HG03280 (cell line): ENCODE results near the gene CASP5.
"Not testable (repeated sequence)": the region's sequence is repeated elsewhere in the genome, so short reads cannot be mapped to it uniquely, and the experiment has no call there.

Source experiments
- ATAC-seq: cut with Tn5 transposase; IDR thresholded peaks from one replicate; pipeline ENCODE4 v1.9.1; 2021; ENCODE audit warnings: mild to moderate bottlenecking, moderate library complexity; ENCODE audit not compliant: unreplicated experiment

Gene CASP5

DNA sequence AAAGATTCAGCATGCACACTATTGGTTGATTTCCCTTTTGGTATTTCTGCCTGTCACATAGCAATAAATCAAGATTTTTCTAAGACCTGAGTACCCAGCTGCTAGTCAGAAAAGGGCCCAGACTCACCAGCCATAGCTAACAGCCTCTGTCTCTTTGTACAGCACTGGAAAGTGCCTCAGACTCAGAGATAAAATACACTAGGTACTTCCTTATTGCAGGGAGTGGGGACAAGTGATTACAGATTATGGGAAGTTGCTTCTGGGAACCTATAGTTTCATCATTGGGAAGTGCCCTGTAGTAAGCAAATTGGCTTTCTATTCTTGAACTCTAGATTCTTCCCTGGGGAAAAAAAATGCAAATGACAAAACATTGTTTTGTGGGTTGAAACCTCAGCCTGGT, at the start of gene CASP5:
Gene CASP5 (minus strand): TSS at position 166 of the 400 bp plus-strand sequence. CDS start 32 bp downstream, at position 134.
- no peak for ATAC-seq

DNA sequence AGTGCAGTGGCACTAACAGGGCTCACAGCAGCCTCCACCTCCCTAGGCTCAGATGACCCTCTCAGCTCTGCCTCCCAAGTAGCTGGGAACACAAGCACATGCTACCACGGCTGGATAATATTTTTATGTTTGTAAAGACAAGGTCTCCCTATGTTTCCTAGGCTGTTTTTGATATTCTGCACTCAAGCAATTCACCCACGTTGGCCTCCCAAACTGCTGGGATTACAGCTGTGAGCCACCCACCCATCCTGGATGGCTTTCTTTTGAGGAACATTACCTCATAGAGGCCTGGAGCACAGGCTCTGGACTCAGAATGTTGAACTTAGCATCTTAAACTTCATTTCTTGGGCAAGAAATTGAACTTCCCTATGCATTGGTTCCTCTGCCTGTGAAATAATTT, 49.1 kb upstream of the CASP5 start:
- not testable (repeated sequence) for ATAC-seq

DNA sequence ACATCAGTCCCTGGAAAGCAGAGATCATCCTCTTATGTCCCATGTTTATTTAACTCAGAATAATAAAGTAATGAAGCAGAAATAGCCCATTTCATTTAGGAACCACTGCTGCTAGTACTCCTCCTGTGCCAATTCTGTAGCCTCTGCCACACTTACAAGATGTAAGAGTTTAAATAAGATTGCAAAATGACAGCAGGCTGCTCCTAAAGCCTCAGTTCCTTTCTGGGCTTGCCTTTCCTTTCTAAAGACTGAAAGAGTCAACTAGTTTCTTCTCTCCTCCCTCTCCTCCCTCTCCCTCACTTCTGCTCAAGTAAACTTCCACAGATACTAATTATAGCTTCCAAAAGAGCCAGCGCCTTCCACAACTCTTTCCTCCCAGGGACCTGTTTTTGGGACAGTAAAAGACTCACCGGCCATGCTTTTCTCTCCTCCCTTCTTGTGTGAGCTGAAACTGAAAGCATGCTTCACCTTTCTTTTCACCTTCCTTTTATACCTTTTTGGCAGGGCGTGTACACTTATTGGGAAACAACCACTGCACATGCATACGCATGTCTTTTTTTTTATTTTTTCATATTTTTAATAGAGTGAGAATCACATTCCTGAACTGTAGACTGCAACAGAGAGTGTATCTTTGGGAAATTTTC, 48.2 kb upstream of the CASP5 start:
- ATAC-seq = no peak

DNA sequence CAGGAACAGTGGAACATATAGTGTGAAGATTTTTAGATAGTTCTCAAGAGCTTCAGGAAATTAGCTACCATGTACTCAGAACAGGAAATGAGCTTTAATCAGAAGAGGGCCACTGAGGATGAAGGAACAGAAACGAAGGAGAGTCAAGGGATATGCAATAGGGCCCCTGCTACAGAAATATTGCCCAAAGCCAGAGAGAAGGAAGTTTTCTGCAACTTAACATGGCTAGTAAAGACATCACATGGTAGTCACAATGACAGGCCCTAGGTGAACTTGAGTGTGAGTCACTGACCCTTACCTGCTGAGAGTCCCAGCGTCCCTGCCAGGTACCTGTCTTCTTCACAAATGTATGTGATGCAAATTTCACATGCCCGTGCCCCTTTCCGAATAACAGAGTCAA, 47.3 kb upstream of the CASP5 start:
- no peak for ATAC-seq

DNA sequence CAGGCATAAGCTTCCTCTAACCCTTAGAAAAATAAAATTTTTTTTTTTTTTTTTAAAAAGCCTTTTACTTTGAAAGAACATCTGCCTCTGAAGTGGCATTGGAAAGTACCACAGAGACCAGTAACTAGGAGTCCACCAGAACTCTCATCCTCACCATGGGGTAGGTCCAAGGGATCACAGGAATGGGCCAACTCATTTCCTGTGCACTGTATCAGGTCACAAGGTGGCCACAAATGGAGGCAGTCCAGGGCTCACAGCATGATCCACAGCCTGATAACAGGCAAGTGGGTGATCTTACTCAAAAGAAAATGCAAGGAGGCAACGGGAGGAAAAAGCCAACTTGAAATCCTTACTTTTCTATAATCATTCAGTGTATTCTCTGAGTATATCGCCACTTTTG, 46.8 kb upstream of the CASP5 start:
- not testable (repeated sequence) for ATAC-seq

DNA sequence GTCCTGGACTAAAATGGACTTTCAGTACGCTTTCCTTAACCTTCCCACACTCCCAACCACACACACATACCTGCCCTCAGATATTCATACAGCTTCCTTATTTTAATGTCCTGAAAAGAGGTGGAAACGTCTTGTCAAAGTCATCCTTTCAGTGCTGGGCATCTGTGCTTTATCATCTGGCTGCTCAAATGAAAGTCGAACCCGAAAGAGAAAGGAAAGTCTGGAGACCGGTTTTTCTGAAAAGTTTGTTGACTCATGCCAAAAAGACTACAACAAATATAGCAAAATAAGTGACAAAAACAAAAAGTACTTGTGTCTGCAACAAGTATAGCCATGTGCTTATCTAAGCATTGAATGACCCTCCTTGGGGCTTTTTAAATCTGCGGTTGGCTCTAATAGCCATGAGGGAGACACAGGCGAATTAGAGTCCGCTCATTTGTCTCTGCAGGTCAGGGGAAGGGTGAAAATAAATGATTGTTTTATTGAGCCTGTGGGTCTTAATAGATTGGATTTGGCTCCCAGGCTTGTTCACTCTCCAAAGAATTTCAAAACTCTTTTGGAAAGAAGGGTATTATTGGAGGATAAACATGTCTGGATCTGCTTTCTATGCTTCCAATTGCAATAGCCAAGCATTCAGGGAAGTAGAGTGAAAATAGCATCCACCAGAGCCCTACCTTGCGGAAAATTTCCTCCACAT, 40.4 kb upstream of the CASP5 start:
- ATAC-seq = not testable (repeated sequence)

DNA sequence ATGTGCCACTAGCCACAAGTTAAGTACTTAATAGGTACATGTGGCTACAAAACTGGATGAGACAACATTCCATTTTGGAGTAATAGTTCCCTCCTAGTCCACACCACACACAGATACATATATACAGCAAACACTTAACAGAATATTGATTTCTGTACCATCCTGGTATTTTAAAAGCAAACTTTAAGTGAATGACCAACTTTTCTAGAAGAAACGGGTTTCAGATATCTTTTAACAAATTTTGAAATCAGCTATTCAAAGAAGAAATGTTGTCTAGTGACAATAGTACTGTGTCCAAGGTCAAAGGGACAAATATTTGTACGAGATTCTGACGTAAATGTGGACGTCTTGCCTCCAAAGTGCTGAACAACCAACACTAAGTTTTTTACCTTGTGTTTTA, 34.5 kb upstream of the CASP5 start:
- no peak for ATAC-seq

DNA sequence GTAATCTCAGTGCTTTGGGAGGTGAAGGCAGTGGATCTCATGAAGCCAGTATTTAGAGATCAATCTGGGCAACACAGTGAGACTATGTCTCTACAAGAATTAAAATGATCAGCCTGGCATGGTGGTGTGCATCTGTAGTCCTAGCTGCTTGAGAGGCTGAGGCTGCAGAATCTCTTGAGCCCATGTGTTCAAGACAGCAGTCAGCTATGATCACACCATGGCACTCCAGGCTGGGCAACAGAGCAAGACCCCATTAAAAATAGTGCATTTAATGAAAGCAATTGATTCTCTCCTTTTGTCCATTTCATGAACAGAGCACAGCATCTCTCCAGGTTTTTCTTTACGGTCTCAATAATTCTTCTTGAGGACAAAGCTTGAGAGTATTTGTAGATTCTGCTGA, 33.5 kb upstream of the CASP5 start:
- no peak for ATAC-seq

DNA sequence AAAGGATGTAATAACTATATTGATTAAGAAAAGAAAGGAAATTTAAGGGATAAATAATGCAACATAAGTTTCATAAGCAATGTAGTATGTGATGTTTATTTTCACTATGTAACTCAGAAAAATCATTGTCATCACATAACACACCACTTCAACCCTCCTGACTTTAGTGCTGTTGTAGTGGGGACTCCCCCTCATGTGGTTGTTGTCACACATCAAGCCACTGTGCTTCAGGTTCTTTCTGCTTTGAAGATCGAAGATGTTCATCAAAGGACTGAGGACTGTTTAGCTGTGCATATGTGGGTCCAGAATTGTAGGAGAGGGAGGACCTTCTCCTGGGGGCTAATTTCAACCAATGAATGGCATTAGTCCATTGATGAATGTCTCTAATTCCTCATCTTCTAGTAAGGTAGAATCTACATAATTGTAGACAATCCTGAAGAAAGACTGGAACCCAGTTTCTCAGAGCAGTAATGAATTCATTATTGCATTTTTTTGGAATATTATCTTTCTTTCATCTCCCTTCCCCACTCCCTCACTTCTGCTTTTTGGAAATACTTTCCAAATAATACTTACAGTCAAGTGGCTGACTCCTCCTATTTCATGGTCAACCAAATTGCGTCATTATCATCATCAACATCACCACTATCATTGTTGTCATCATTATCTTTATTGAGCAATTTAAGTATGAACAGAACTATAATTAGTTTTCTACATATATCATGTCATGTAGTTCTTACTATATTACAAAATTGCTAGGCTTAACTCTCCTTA, 31.9 kb upstream of the CASP5 start:
- no peak for ATAC-seq

DNA sequence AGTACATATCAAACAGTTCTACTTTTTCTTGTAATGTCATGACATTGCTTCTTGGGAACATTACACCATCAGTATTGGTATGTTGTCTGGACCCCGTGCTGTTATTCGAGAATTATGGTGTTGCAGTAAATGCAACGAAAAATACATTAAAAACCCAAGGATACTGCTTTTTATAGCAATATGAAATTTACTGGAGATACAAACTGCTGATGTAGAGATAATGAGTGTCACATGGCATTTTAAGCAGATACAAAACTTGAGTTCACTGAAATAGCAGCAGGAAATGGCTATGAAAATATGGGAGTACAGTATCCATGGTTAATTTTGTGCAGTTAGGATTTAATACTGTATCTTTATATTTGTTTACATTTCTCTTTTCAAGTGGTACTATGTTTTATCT, 29.5 kb upstream of the CASP5 start:
- ATAC-seq = no peak

DNA sequence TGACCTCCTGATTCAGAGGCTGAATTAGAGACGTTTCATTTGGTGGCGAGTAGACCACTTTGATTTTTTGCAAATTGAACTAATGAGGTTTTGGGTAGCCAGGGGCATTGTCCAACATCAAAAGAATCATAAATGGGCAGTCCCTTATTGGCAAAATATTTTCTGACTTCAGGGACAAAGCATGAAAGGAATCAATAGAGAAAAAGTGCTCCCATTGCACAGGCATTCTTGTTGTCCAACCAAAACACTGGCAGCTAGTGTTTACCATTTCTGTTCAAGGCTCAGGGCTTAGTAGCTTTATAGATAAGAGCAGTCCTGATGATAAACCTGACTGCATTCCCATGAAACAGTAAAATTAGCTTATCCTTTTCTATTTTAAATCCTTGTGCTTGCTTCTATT, 28.6 kb upstream of the CASP5 start:
- ATAC-seq = no peak

DNA sequence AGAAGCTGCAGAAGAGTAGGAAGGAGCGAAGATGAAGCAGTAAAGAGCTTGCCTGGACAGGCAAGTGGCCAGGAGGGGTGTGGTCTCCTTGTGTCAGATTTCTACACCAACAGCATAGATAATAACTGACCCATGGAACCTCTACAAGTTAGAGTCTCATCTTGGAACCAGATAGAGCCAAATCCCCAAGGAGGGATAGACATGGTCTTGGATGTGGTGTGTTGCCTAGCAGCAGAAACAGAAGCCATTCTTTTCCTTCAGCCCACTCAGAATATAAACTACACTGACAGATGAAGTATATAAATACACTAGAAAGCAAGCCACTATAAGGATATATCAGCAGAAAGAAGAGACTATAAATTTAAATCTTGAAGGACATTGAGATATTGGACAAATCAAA, 26.5 kb upstream of the CASP5 start:
- ATAC-seq = no peak

DNA sequence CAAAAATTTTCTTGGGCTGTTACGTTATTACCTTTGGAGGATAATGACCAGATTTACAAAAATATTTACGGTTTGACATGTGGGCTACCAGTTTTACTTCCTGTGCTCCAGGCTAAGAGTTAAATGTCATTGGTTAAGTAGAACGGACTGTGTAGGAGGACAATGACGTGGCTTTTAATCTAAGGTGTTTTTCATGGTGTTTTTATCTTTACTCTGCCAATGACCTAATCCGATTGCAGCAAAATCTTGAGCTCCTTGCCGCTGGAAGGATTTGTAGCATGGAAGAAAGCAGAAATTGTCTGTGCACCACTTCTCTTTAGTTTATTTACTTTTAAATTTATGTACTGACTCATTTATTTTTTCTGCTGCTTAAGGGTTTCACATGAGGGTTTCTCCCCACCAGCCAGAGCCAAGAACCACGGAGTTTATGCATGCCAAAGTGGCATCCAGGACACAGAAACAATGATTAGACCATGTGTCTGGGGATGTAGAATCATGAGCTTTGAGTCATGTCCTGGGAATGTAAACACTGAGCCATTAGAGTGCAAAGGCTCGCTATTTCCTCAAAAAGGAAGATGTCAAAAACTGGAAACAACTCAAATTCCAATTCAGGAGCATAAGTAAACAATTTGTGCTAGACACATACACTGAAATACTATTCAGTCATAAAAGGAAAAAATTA, 24.1 kb upstream of the CASP5 start:
- ATAC-seq = no peak

DNA sequence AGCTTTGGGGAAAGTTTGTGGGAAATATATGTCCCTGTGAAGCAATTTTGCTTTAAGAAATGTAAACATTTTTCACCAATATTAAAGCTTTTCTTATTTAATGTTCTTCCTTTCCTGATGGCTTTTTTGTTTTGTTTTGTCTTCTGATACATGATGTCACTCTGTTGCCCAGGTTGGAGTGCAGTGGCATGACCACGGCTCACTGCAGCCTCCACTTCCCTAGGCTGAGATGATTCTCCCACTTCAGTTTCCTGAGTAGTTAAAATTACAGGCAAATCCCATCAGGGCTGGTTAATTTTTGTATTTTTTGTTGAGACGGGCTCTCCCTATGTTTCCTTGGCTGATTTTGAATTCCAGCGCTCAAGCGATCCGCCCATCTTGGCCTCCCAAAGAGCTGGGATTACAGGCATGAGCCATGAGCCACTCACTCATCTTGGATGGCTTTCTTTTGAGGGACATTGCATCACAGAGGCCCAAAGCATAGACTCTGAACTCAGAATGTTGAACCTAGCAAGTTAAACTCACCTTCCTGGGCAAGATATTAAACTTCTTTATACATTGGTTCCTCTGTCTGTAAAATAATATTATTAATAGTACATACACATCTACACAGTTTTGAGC, 22.8 kb upstream of the CASP5 start:
- ATAC-seq = no peak

DNA sequence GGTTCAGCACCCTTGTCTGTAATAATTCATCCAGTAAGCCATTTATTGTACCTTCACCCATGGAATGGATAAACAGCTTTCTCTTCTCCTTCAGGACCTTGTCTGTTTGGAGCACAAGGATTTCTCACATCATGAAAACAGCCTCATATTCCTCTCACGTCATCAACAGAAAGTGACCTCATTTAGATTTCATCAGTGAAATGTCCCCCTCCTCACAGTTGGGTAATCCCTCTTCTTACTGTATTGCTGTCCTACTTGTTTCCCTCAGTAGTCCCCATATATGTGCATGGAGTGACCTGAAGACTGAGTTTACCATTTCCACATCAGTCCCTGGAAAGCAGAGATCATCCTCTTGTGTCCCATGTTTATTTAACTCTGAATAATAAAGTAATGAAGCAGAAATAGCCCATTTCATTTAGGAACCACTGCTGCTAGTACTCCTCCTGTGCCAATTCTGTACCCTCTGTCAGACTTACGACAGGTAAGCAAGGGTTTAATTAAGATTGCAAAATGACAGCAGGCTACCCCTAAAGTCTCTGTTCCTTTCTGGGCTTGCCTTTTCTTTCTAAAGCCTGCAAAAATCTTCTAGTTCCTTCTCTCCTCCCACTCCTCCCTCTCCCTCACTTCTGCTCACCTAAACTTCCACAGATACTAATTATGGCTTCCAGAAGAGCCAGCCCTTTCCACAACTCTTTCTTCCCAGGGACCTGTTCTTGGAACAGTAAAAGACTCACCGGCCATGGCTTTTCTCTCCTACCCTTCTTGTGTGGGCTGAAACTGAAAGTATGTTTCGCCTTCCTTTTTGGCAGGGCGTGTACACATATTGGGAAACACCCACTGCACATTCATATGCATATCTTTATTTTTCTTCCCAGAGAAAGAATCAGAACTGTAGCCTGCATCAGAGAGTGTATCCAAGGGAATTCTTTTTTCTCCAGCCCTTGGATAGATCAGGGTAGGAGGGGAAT, 21.9 kb upstream of the CASP5 start, which contains the start of gene CARD16:
Gene CARD16 (minus strand): TSS at position 779 of the 968 bp plus-strand sequence. CDS start 38 bp downstream, at position 741.
- ATAC-seq = peak; percentile 98

DNA sequence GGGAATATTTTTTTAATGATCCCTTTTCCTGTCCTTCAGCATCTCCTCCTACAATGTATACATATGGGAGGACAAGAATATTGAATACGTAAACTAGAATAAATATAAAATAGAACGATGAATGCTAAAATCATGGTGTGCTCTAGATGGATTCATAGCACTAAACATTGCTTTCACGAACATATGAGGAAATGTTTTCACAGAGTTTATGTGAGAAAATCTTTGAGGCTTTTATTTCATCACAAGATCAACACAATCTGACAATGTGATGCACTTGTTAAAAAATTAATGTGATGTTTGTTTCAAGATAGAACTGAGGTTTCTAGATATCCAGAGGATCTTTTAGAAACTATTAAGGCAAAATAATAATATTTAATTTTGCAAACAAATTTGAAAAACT, 19.2 kb upstream of the CASP5 start:
- no peak for ATAC-seq

DNA sequence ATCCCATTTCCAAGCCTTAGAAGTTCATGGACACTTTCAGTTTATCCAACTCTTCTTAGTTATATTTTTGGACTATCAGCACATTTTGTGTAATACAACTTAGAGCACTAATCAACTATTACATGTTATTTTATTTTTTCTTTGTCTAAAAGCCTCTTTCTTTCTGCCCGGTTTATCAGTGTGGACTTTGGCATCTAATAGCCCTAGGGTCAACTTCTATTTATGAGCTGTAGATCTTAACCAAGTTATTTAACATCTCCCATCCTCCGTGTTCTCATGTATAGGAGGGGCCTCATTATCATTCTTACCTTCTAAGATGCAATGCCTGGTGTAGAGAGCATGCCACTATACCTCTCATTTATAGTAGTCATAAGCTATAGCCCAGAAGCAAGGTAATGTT, 17.7 kb upstream of the CASP5 start:
- ATAC-seq = no peak

DNA sequence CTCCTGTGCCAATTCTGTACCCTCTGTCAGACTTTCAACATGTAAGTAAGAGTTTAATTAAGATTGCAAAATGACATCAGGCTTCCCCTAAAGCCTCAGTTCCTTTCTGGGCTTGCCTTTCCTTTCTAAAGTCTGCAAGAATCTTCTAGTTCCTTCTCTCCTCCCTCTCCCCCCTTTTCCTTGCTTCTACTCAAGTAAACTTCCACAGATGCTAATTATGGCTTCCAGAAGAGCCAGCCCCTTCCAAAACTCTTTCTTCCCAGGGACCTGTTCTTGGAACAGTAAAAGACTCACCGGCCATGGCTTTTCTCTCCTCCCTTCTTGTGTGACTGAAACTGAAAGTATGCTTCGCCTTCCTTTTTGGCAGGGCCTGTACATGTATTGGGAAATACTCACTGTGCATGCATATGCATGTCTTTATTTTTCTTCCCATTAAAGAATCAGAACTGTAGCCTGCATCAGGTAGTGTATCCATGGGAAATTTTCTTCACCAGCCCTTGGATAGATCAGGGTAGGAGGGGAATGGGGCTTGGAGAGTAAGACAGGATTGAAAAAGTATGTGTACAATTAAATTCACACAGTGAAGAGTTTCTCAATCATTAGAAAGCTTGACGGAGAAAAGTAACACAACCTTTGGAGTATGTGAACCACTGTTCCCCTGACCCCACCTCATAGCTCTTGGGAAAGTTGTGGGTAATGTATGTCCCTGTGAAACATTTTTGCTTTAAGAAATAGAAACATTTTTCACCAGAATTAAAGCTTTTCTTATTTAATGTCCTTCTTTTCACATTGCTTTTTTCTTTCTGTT, 12.0 kb upstream of the CASP5 start, which contains the start of gene CASP1:
Gene CASP1 (minus strand): TSS at position 332 of the 808 bp plus-strand sequence. CDS start 31 bp downstream, at position 301.
- peak; percentile 83 for ATAC-seq

DNA sequence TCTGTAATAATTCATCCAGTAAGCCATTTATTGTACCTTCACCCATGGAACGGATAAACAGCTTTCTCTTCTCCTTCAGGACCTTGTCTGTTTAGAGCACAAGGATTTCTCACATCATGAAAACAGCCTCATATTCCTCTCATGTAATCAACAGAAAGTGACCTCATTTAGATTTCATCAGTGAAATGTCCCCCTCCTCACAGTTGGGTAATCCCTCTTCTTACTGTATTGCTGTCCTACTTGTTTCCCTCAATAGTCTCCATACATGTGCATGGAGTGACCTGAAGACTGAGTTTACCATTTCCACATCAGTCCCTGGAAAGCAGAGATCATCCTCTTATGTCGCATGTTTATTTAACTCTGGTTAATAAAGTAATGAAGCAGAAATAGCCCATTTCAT, 11.4 kb upstream of the CASP5 start:
- peak; percentile 6 for ATAC-seq
